Activated gamma-delta T cell treated with anti-CD3 and anti-CD28 coated beads, Interleukin-2, amount 50 U/mL, for 16 hours (primary cell): ENCODE data around the gene UGT2B11.
"Not testable (repeated sequence)": the region's sequence is repeated elsewhere in the genome, so short reads cannot be mapped to it uniquely, and the experiment has no call there.

Experiments used
- DNase-seq: peaks from one replicate; pipeline ENCODE4 v3.0.0-alpha.2; 2020; ENCODE audit warnings: low read depth

UGT2B11 gene

DNA sequence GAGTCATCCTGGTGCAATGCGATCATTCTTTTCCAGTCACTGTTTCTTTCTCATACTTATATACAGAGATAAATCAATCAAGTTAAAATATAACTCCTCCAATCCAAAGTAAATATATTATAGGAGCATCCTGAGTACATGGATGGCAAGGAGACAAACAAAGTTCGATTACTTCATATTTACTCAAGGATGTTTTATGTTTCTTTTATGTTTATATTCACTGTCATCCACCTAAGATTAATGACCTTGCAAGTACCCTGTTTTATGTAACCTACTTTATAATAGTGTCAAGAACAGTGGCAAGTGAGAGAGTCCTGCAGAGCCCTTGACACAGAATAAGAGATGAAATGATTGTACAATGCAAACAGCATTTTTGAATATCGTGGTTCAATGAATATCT, at the start of gene UGT2B11:
Gene UGT2B11, minus strand, starts transcription at position 33 of the 400 bp plus-strand sequence. Its CDS starts 26 bp downstream, at position 7.
- no peak for DNase-seq

DNA sequence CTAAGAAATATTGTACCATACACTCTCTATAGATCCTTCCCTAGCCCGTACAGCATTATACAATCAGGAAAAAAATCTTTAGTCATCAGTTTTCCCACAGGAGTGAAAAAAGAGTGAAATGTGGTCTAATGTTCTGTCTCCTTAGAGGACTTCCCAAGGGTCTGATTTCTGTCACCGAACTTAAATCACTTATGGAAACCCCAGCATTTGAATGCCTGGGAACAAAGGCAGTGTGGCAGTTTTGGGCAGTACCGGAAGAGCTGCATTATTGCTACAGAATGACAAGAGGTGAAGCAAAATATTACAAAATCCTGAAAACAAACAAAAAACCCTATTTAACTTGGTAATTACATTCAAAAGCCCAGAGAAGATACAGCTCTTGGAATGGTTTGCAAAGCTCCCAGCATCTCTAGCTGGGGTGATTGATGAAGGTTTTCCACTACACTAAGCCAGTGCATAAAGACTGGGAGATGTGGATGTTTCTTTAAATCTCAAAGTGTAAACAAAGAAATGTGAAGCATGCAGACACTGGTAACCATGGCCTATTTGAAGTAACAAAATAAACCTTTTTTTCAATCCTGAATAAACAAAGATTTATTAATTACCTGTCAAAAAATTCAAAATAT, 38.7 kb upstream of the UGT2B11 start:
- DNase-seq, result not testable (repeated sequence)

DNA sequence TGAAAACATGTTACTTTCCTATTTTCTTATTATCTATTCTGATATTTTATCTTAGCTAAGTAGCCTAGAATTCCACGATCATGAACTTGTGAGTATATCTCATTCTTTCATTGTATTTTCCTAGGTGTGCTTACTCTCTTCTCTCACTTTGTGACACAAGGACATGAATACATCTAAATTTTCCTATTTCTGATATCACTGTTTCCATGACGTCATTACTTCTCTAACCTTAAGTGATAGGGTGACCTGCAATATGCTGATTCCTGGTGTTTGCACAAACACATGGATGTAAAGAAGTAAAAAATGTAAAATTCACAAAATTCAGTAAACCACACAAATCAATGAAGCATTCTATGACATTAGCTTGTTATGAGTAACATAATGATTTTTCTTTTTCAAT, 36.3 kb upstream of the UGT2B11 start:
- not testable (repeated sequence) for DNase-seq

DNA sequence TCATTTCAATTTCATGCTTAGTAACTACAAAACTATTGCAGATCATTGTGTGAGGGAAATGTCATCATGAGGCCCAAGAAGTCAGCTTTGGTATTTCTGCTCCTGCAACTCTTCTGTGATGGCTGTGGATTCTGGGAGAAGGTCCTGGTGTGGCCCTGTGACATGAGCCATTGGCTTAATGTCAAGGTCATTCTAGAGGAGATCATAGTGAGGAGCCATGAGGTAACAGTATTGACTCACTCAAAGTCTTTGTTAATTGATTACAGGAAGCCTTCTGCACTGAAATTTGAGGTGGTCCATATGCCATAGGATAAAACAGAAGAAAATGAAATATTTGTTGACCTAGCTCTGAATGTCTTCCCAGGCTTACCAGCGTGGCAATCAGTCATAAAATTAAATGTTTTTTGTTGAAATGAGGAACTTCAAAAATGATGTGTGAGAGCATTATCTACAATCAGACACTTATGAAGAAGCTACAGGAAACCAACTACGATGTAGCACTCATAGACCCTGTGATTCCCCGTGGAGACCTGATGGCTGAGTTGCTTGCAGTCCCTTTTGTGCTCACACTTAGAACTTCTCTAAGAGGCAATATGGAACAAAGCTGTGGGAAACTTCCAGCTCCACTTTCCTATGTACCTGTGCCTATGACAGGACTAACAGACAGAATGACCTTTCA, 28.2 kb upstream of the UGT2B11 start:
- not testable (repeated sequence) for DNase-seq

DNA sequence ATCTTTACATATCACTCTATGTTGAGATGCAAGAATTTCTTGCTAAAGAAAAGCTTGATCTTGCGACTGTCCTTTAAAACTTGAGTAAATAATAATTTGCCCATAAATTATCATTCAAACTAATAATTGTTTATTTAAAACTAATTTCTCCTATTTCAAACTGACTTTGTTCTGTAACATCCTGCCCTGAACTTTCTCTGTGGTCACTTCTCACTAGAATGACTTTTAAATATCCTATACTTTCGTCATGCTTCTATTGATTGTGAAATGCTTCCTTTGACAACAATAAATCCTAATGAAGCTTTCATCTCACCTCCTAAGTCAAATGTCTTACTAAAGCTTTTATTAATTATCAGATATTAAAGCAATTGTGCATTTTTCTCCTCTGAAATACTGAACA, 27.2 kb upstream of the UGT2B11 start:
- DNase-seq, result not testable (repeated sequence)

DNA sequence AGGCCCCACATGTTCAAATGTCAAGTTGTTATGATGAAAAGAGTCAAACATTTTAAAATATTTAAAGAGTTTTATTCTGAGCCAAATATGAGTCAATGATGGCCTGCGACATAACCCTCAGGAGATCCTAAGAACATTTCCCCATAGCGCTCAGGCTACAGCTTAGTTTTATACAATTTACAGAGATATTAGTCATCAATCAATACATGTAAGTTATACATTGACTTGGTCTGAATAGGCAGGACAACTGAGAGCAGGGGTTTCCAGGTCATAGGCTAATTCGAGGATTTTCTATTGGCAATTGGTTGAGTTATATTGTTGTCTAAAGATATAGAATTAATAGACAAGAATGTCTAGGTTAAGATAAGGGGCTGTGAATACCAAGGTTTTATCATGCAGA, 26.2 kb upstream of the UGT2B11 start:
- DNase-seq, result not testable (repeated sequence)

DNA sequence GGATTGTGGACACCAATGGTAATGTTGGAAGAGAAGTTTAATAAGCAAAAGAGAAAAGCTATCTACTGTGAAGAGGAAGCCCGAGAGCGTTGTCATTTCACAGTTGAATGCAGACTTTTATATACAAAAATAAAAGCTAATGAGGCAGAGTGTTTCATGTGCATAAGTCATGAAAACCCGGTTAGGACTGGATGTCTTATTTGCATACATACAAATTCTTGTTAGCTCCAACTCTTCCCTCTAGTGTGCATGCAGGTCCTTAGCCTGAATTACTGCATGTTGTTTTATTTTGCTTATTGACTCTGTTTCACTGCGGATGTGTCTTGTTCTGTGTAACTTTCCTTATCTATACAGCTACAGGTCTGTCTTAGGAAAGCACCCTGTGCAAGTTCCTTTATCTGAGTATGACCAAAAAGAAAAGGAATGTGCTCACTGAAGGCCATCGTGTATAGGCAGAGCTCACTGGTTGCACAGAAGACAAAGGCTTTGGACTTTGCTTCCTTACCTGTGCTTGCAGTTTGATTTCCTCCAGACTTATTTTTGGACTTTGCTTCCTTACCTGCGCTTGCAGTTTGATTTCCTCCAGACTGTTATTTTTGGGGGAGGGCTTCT, 25.1 kb upstream of the UGT2B11 start:
- DNase-seq, result no peak

DNA sequence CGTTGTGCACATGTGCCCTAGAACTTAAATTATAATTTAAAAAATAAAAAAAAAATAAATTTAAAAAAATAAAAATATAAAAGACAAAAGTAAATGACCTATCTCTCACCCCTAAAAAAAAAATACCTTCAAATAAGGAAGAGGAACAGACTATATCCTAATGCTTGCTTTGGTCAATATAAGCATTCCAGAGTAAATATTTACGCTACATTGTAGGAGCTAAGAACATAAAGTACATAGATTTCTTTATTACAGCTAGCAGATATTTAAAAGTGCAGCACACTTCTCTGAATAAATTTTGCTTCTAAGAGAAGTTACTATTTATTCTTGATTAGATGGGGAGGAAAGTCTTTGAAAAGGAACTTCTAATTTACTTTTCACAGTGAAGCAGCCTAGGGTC, 24.5 kb upstream of the UGT2B11 start:
- no peak for DNase-seq

DNA sequence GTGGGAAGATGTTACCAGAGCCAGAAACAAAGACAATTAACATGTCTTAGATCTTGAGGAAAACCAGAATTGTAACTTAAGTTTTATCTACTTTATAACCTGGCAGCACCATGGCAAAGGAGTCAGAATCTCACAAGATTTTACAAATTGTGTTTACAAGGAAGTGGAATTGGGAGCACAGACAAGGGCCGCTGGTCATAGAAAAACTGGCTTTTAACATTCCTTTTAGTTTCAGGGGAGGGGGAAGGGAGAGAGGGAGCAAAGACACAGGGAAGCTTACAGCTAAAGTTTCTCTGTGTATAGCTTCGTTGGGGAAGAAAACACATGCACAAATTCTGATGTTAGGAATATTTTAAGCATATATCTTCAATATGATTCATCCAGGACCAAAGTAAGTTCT, 10.3 kb upstream of the UGT2B11 start:
- no peak for DNase-seq

DNA sequence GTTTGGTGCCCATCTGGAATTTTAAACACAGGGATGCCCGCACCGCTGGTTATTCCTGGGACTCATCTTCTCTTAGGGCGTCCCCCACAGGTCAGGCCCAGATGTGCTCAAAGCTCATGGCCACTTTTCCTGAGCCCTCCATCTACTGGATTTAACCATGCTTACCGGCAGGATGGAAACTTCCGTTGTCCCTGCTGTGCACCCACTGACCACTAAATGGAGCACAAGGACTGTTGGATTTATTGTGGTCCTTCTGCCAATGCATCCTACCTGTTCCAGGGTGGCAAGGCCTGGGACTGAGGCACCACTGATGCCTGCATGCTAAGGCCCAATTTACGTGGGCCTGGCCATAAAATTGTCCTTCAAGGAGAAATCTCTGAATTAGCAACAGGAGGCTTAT, 8.7 kb upstream of the UGT2B11 start:
- DNase-seq, result not testable (repeated sequence)

DNA sequence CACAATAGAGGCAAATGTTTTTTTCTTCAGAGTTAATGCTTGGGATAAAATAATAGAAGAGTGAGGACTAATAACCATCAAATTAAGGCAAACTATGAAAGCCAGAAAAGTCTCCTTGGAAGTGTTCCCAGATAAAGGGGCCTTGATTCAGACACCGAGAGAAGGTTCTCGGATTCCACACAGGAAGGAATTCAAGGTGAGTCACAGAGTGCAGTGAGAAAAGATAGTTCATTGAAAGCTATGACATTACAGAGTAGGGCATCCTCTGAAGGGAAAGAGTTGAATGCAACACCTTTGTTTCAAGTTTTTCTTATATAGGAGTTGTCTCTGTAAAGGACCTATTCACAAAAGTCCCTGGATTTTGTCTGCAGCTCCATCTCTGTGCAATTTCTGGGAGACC, 3.9 kb upstream of the UGT2B11 start:
- DNase-seq, result not testable (repeated sequence)

DNA sequence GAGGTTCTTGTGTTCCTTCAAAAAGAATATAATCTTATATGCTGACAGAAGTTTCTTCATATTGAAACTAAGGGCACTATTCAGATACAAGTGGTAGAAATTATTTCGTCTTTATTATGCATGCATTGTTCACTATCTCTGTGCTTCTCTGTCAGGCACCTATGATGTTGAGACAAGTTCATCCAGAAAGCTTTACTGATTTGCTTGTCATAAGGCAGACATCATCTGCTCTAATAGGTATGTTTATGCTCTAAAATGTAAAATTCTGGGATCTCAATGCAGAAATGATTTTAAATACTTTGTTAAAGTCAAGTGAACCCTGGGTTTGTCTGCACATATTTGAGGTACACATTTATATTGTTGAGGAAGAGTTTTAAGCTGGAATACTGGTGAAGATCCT, 3.6 kb downstream of the UGT2B11 start:
- no peak for DNase-seq

DNA sequence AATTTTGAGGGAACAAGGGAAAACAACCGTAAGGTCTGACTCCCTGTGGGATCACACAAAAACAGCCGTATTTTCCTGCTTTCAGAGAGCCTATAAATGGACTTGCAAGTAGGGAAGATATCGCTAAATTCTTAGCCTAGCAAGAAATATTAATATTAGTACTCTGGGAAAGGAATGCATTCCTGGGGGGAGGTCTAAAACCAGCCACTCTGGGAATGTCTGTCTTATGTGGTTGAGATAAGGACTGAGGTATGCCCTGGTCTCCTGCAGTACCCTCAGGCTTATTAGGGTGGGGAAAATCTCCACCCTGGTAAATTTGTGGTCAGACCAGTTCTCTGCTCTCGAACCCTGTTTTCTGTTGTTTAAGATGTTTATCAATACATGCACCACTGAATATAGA, 16.0 kb downstream of the UGT2B11 start:
- DNase-seq, result not testable (repeated sequence)

DNA sequence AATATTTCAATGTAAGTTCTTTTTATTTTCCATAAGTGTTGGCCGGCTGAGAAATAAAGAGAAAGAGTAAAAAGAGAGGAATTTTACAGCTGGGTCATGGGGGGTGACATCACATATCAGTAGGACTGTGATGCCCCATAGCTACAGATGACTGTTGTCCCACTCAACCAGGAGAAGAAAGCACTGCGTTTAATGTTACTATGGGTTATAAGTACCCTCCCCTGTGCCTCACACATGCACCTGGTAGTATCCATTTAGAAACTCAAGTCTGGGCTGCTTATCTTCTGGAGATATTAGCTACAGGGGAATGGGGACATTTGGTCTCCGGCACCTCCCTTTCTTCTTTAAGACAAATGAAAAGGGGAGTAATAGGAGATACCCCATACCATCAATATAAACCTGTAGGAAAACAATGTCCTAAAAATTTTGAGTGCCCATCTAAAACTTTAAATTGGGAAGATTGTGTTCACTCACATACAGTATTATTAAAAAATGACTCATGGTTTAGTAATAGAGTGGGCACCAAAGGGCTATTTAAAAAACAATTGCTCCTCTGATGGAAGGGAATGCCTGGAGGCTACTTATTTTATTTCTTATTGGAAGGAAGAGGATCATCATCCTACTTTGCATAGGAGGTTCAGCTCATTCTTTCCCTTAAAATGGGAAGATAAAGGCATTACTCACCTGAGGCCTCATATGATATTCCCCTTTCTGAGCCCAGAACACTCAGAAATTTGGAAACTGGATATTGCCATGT, 18.2 kb downstream of the UGT2B11 start:
- DNase-seq, result no peak

DNA sequence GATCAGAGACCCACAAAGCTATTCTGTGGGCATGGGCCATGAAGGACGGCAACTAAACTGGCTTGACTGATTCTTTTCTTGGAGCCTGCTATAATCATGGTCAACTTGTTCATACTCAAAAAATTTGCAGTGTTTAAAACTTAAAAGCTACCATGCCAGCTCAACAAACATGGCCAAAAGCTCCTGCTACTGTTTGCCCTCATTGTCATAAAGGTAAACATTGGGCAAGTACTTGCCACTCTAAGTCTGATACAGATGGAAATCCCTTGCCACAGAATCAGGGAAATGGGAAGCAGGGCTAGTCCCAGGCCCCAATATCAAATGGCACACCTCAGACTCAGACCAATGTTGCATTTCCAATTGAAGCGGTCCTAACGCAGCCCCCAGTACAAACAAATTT, 20.4 kb downstream of the UGT2B11 start:
- no peak for DNase-seq

DNA sequence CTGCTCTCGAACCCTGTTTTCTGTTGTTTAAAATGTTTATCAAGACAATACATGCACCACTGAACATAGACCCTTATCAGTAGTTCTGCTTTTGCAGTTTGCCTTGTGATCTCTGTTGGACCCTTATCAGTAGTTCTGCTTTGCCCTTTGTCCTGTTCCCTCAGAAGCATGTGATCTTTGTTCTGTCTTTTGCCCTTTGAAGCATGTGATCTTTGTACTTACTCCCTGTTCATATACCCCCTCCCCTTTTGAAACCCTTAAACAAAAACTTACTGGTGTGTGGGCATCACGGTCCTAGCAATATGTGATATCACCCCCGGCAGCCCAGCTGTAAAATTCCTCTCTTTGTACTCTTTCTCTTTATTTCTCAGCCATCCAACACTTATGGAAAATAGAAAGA, 22.6 kb downstream of the UGT2B11 start:
- DNase-seq, result not testable (repeated sequence)

DNA sequence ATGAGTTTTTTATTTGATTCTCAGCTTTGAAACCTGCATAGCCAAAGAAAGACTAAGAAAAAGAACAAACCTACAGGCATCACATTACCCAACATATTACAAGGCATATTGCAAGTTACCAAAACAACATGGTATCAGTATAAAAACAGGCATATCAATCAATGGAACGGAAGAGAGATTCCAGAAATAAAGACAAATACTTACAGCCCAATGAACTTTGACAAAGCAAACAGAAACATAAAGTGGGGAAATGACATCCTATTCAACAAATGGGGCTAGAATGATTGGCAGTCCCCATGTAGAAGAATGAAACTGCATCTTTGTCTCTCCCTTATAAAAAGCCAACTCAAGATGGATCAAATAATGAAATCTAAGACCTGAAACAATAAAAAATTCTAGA, 23.9 kb downstream of the UGT2B11 start:
- not testable (repeated sequence) for DNase-seq

DNA sequence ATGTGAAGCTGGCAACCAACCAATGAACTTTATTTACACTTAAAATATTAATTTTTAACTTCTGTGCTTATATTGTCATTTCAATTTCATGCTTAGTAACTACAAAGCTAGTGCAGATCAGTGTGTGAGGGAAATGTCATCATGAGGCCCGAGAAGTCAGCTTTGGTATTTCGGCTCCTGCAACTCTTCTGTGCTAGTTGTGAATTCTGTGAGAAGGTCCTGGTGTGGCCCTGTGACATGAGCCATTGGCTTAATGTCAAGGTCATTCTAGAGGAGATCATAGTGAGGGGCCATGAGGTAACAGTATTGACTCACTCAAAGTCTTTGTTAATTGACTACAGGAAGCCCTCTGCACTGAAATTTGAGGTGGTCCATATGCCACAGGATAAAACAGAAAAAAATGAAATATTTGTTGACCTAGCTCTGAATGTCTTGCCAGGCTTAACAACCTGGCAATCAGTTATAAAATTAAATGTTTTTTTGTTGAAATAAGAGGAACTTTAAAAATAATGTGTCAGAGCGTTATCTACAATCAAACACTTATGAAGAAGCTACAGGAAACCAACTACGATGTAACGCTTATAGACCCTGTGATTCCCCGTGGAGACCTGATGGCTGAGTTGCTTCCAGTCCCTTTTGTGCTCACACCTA, 32.9 kb downstream of the UGT2B11 start:
- DNase-seq, result not testable (repeated sequence)

DNA sequence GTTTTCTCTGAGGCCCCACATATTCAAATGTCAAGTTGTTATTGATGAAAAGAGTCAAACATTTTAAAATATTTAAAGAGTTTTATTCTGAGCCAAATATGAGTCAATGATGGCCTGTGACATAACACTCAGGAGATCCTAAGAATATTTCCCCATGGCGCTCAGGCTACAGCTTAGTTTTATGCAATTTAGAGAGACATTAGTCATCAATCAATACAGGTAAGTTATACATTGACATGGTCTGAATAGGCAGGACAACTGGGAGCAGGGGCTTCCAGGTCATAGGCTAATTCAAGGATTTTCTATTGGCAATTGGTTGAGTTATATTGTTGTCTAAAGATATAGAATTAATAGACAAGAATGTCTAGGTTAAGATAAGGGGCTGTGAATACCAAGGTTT, 34.7 kb downstream of the UGT2B11 start:
- not testable (repeated sequence) for DNase-seq

DNA sequence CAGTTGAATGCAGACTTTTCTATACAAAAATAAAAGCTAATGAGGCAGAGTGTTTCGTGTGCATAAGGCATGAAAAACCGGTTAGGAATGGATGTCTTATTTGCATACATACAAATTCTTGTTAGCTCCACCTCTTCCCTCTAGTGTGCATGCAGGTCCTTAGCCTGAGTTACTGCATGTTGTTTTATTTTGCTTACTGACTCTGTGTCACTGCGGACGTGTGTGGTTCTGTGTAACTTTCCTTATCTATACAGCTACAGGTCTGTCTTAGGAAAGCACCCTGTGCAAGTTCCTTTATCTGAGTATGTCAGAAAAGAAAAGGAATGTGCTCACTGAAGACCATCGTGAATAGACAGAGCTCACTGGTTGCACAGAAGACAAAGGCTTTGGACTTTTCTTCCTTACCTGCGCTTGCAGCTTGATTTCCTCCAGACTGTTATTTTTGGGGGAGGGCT, 35.8 kb downstream of the UGT2B11 start:
- DNase-seq, result not testable (repeated sequence)

DNA sequence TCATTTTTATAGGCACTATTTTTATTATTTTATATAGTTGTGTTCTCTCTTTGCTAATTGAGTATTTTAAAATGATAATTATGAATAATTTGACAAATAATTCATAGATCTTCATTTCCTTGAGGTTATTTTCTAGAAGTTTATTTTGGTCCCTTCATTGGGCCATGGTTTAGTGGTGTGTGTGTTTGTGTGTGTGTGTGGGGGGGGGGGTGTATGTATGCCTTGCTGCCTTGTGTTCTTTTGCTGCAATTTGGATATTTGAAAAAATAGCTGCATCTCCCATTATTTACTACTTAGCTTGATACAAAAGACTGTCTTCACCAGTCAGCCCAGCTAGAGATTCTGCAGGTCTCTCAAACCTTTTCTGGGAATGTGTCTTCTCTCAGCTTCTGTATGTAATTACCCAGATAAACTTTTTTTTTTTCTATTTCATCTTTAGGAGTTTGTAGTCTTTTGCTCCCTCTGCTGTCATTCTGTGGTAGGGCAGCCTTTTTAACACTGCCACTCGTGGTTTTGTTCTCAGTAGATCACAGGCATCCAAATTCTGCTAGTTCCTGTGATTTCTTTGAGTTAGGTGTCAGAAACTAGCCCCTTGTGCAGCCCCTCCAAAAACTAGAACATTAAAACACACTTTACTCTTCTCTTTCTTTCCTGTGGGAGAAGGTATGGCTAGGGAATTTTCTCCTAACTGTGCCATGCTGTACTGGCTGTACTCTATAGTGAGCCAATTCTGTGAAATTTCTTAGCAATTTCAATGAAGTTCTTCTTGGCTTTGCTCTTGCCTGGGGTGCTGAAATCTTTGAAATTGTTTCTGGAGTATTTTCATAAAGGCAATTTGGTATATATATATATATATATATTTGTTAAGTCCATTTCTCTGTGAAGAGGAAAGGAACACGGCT, 44.1 kb downstream of the UGT2B11 start:
- DNase-seq, result not testable (repeated sequence)
